ENCODE results near the gene APOC3. TPM values are rescaled to one million over a fixed set of nuclear protein-coding genes. Genes with fewer than 3 reads are reported as not detected.

Gene APOC3
- total and polyA plus RNA-seq, 2 of the 4 experiments (the other 2 are of a cell fraction), result not detected

- no peak for TF ChIP-seq FOS (IDR thresholded peaks at IDR 0.05; ENCODE audit: low read depth, low read length)
- peak; percentile 77 for TF ChIP-seq MAZ (IDR thresholded peaks at IDR 0.05; ENCODE audit: borderline replicate concordance, low read depth, low read length)
- no peak for TF ChIP-seq NFE2L2 (IDR thresholded peaks at IDR 0.05; ENCODE audit: low read depth, low read length)
Observed at GRCh38 chr11:116791002-116791812, 38.5 kb upstream of the APOC3 start (continued).

GRCh38 chr11:116791813-116792143, 37.9 kb upstream of the APOC3 start, which contains the start of gene APOA5:
APOA5 (minus strand) TSS chr11:116791879; CDS start chr11:116791860, 19 bp downstream.
- H3K9ac ChIP-seq (ENCODE audit: low read depth, low read length), result no peak within 1 kb of the TSS
- 100% methylated on average over 2 of the region's 7 CpGs; no CpG with 5 or more reads in 1 of the 2 experiments for WGBS, 2 experiments (ENCODE audit: extremely low coverage in 2 of 2, insufficient read length in 1 of 2)
- H3K79me1 ChIP-seq (ENCODE audit: low read depth in 1 of 2, low read length in 2 of 2), result peaks cover 11 to 20% of the 10 kb centered on the region in 2 experiments
- no peak for ATAC-seq (ENCODE audit: low read depth)
- H4K91ac ChIP-seq (ENCODE audit: insufficient read depth, low read depth, low read length), result no peak within 1 kb of the TSS
- no peak within 1 kb of the TSS for H2BK15ac ChIP-seq (ENCODE audit: low read depth, low read length)
- BruUV-seq (replicated peaks), result no TSS peak
- peaks cover 6% of the 10 kb centered on the region for H3K4me1 ChIP-seq (ENCODE audit: control insufficient read depth, insufficient read depth, low read length)
- H3K56ac ChIP-seq (ENCODE audit: extremely low read depth, insufficient read depth, low read length), result no peak within 1 kb of the TSS
- H3K4ac ChIP-seq (ENCODE audit: low read depth, low read length), result peak within 1 kb of the TSS; percentile 50
- no peak within 1 kb of the TSS for H4K8ac ChIP-seq (ENCODE audit: low read depth in 2 of 2, low read length in 2 of 2)
- DNase-seq, result no peak
- no peak within 1 kb of the TSS for H3K14ac ChIP-seq (replicated peaks; ENCODE audit: low read depth, low read length)
- H2AK5ac ChIP-seq (ENCODE audit: low read depth, low read length), result peak within 1 kb of the TSS; percentile 40; the same call in 1 of the 2 replicates
- in situ Hi-C loops (cut with MboI; ENCODE audit: low sequenced_read_pairs), result loop anchor here (5.0 kb wide), 1 partner anchor 311 kb away; no protein-coding TSS in a partner anchor
- H3K27me3 ChIP-seq (ENCODE audit: control insufficient read depth, insufficient read depth, low read length), result no peaks in the 10 kb centered on the region
- no peak within 1 kb of the TSS for H2BK120ac ChIP-seq (ENCODE audit: low read depth, low read length)
- H3K23ac ChIP-seq (ENCODE audit: low read depth, low read length), result 0 out of 2 replicates have a peak within 1 kb of the TSS, but pooled peaks have one; percentile 1
- peak within 1 kb of the TSS; percentile 88 for H2AFZ ChIP-seq (replicated peaks; ENCODE audit: low read length, poor library complexity)
- dilution Hi-C loops (cut with HindIII; ENCODE audit: low sequenced_read_pairs, unreplicated experiment), result no loop called here
- CTCF ChIA-PET, result interaction anchor here (0.6 to 2.3 kb wide), 14 partner anchors 8 to 430 kb away, joined by 3 to 30 read pairs (median 4); partner anchors contain the start of gene SIK3
- peaks cover 13% of the 10 kb centered on the region for H3K9me1 ChIP-seq (ENCODE audit: insufficient read depth, low read length)
- no peaks in the 10 kb centered on the region for H3K9me3 ChIP-seq (ENCODE audit: control insufficient read depth, insufficient read depth, low read length)
- H2BK5ac ChIP-seq (ENCODE audit: low read depth, low read length, poor library complexity, severe bottlenecking), result no peak within 1 kb of the TSS
- H3K18ac ChIP-seq (ENCODE audit: low read depth, low read length), result no peak within 1 kb of the TSS
- intact Hi-C loops (cut with micrococcal nuclease), result loop anchor here (1.0 to 5.0 kb wide), 3 partner anchors 81 to 315 kb away; partner anchors contain the start of gene SIK3
- H2AK9ac ChIP-seq (replicated peaks; ENCODE audit: low read depth, low read length, poor library complexity), result peak within 1 kb of the TSS; percentile 2
- H4K5ac ChIP-seq (ENCODE audit: low read depth, low read length), result no peak within 1 kb of the TSS
- POLR2A ChIA-PET (ENCODE audit: unreplicated experiment), result interaction anchor here (0.6 kb wide), 1 partner anchor 315 kb away, joined by 20 read pairs; no protein-coding TSS in a partner anchor
- H3K4me2 ChIP-seq (ENCODE audit: low read depth, low read length), result peak within 1 kb of the TSS; percentile 27; the same call in 1 of the 2 replicates
- H3K36me3 ChIP-seq (ENCODE audit: control insufficient read depth, insufficient read depth, low read length), result no peaks in the 10 kb centered on the region; the same call in 1 of the 2 replicates
- H3K4me3 ChIP-seq (ENCODE audit: insufficient read depth, low read depth, low read length), result no peak within 1 kb of the TSS
- H3K27ac ChIP-seq (ENCODE audit: insufficient read depth, low read length), result no peak within 1 kb of the TSS
- no peaks in the 10 kb centered on the region for H4K20me1 ChIP-seq (ENCODE audit: insufficient read depth, low read length)
- H2BK20ac ChIP-seq (ENCODE audit: low read depth, low read length), result no peak within 1 kb of the TSS
- TF ChIP-seq BHLHE40 (IDR thresholded peaks at IDR 0.05; ENCODE audit: low read depth, low read length), result no peak
- TF ChIP-seq MXI1 (IDR thresholded peaks at IDR 0.05; ENCODE audit: borderline replicate concordance, low read depth, low read length), result no peak
- TF ChIP-seq RCOR1 (IDR thresholded peaks at IDR 0.05; ENCODE audit: insufficient replicate concordance, low read length), result no peak
- no peak for TF ChIP-seq CTCF (conservative IDR thresholded peaks at IDR 0.05; ENCODE audit: low read depth, low read length)
- TF ChIP-seq NFE2L2 (IDR thresholded peaks at IDR 0.05; ENCODE audit: low read depth, low read length), result no peak
- TF ChIP-seq CEBPB (IDR thresholded peaks at IDR 0.05; ENCODE audit: low read depth, low read length), result no peak
- no peak for TF ChIP-seq RAD21 (IDR thresholded peaks at IDR 0.05; ENCODE audit: low read length)
- TF ChIP-seq POLR2A (IDR thresholded peaks at IDR 0.05; ENCODE audit: low read depth, low read length), result no peak
- no peak for TF ChIP-seq ELK1 (IDR thresholded peaks at IDR 0.05; ENCODE audit: borderline replicate concordance, low read depth, low read length)
- no peak for TF ChIP-seq USF2 (IDR thresholded peaks at IDR 0.05; ENCODE audit: low read depth, low read length)
